ENCODE results near the gene VCL.

Gene VCL

GRCh38 chr10:74153123-74153522, 155.2 kb downstream of the VCL start:
- no peak for DNase-seq (ENCODE audit: extremely low spot score)
- TF ChIP-seq BHLHE40 (IDR thresholded peaks at IDR 0.05; ENCODE audit: borderline replicate concordance) (no peak), SP1 (IDR thresholded peaks at IDR 0.05) (no peak), FOXA1 (IDR thresholded peaks at IDR 0.05) (no peak), SUZ12 (IDR thresholded peaks at IDR 0.05) (no peak), LEF1 (IDR thresholded peaks at IDR 0.05; ENCODE audit: borderline replicate concordance) (no peak), FOXK2 (IDR thresholded peaks at IDR 0.05) (no peak), NFRKB (IDR thresholded peaks at IDR 0.05) (no peak), L3MBTL2 (conservative IDR thresholded peaks at IDR 0.05) (no peak), TARDBP (IDR thresholded peaks at IDR 0.05) (no peak), ARNT (IDR thresholded peaks at IDR 0.05) (no peak), ZNF384 (IDR thresholded peaks at IDR 0.05) (no peak), CTBP1 (IDR thresholded peaks at IDR 0.05; ENCODE audit: borderline replicate concordance) (no peak), ELF4 (IDR thresholded peaks at IDR 0.05) (no peak), HDGF (IDR thresholded peaks at IDR 0.05; ENCODE audit: borderline replicate concordance) (no peak), FOXM1 (IDR thresholded peaks at IDR 0.05; ENCODE audit: borderline replicate concordance) (no peak)
- TF ChIP-seq, protein P1, sequence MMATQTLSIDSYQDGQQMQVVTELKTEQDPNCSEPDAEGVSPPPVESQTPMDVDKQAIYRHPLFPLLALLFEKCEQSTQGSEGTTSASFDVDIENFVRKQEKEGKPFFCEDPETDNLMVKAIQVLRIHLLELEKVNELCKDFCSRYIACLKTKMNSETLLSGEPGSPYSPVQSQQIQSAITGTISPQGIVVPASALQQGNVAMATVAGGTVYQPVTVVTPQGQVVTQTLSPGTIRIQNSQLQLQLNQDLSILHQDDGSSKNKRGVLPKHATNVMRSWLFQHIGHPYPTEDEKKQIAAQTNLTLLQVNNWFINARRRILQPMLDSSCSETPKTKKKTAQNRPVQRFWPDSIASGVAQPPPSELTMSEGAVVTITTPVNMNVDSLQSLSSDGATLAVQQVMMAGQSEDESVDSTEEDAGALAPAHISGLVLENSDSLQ (IDR thresholded peaks at IDR 0.05), result no peak
- CTCF ChIA-PET, result interaction anchor here (1.2 kb wide), 1 partner anchor 10 kb away, joined by 3 read pairs; no protein-coding TSS in a partner anchor
- POLR2A ChIA-PET, result no interaction called here

DNA sequence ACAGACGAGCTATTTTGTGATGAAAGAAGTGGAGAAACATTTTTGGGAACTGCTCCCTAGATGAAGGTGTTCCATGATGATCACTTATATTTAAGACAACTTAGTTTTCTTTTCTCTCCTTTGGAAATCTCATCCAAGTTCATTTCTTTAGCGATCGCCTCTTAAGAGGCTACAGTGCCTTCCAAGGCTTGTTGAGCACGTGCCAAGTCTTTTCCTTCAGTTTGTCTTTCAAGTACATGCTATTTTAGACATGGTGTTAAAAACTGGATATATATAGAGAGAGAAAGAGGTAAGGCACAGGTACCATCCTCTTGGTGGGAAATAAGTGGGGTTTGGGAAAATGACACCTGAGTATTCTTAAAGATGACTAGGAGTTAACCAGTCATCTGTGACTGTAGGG, 155.8 kb downstream of the VCL start:
- ChIA-PET POLR2A (no interaction called here), CTCF (interaction anchor here (1.2 kb wide), 1 partner anchor 9 kb away, joined by 3 read pairs; no protein-coding TSS in a partner anchor)
- DNase-seq (ENCODE audit: extremely low spot score), result no peak
- no peak for TF ChIP-seq ARNT (IDR thresholded peaks at IDR 0.05)
- TF ChIP-seq SUZ12 (IDR thresholded peaks at IDR 0.05), result no peak
- TF ChIP-seq NFRKB (IDR thresholded peaks at IDR 0.05), result no peak
- no peak for TF ChIP-seq TARDBP (IDR thresholded peaks at IDR 0.05)
- no peak for TF ChIP-seq LEF1 (IDR thresholded peaks at IDR 0.05; ENCODE audit: borderline replicate concordance)
- TF ChIP-seq SP1 (IDR thresholded peaks at IDR 0.05), result no peak
- TF ChIP-seq BHLHE40 (IDR thresholded peaks at IDR 0.05; ENCODE audit: borderline replicate concordance), result no peak
- no peak for TF ChIP-seq FOXK2 (IDR thresholded peaks at IDR 0.05)
- TF ChIP-seq L3MBTL2 (conservative IDR thresholded peaks at IDR 0.05), result no peak
- no peak for TF ChIP-seq FOXA1 (IDR thresholded peaks at IDR 0.05)
- no peak for TF ChIP-seq FOXM1 (IDR thresholded peaks at IDR 0.05; ENCODE audit: borderline replicate concordance)
- no peak for TF ChIP-seq ELF4 (IDR thresholded peaks at IDR 0.05)
- TF ChIP-seq CTBP1 (IDR thresholded peaks at IDR 0.05; ENCODE audit: borderline replicate concordance), result no peak
- no peak for TF ChIP-seq ZNF384 (IDR thresholded peaks at IDR 0.05)
- TF ChIP-seq HDGF (IDR thresholded peaks at IDR 0.05; ENCODE audit: borderline replicate concordance), result no peak
- TF ChIP-seq, protein P1 (IDR thresholded peaks at IDR 0.05), result no peak

DNA sequence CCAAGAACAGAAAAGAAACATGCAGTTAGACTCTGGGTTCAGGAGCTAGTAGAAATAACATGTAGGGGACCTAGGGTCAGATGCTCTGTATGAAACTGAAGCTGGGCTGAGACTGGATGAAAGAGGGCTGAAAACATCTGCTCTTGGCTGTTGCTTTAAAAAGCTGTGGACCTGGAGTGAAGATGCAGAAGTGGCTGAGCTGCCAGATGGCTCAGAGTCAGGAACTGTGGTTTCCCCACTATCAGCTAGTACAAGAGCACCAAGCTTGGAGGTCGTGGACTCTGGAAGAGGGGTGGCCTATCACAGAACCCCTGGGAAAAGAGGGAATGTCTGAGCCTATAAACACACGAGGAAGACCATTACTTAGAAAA, 159.0 kb downstream of the VCL start:
- ChIA-PET CTCF (no interaction called here), POLR2A (interaction anchor here (1.8 kb wide), 1 partner anchor 20 kb away, joined by 7 read pairs; no protein-coding TSS in a partner anchor)
- no peak for DNase-seq (ENCODE audit: extremely low spot score)
- TF ChIP-seq NFRKB (IDR thresholded peaks at IDR 0.05) (no peak), ELF4 (IDR thresholded peaks at IDR 0.05) (no peak), SUZ12 (IDR thresholded peaks at IDR 0.05) (no peak), SP1 (IDR thresholded peaks at IDR 0.05) (no peak), CTBP1 (IDR thresholded peaks at IDR 0.05; ENCODE audit: borderline replicate concordance) (no peak), FOXA1 (IDR thresholded peaks at IDR 0.05) (no peak), FOXM1 (IDR thresholded peaks at IDR 0.05; ENCODE audit: borderline replicate concordance) (no peak), TARDBP (IDR thresholded peaks at IDR 0.05) (no peak), ARNT (IDR thresholded peaks at IDR 0.05) (no peak), BHLHE40 (IDR thresholded peaks at IDR 0.05; ENCODE audit: borderline replicate concordance) (no peak)
- TF ChIP-seq, protein P1 (IDR thresholded peaks at IDR 0.05), result no peak

DNA sequence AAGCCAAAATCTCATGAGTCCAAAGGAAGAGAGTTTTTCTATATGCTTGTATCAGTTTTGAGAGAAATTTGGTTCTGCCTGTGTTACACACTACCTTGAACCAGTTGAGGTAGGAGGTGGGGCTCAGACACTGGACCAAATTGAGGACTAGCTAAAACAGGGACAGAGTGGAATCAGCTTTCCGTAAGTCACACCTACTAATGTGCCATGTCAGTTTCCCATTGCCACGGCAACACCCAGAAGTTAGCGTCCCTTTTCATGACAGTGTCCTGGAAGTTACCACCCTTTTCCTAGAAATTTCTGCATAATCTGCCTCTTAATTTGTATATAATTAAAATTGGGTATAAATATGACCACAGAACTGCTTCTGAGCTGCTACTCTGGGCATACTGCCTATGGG, 162.1 kb downstream of the VCL start:
- TF ChIP-seq FOXM1 (IDR thresholded peaks at IDR 0.05; ENCODE audit: borderline replicate concordance) (no peak), TARDBP (IDR thresholded peaks at IDR 0.05) (no peak), HDGF (IDR thresholded peaks at IDR 0.05; ENCODE audit: borderline replicate concordance) (no peak), FOXK2 (IDR thresholded peaks at IDR 0.05) (no peak), ARNT (IDR thresholded peaks at IDR 0.05) (no peak), ZNF384 (IDR thresholded peaks at IDR 0.05) (no peak), L3MBTL2 (conservative IDR thresholded peaks at IDR 0.05) (no peak)
- ChIA-PET POLR2A (no interaction called here), CTCF (no interaction called here)
- no peak for DNase-seq (ENCODE audit: extremely low spot score)

DNA sequence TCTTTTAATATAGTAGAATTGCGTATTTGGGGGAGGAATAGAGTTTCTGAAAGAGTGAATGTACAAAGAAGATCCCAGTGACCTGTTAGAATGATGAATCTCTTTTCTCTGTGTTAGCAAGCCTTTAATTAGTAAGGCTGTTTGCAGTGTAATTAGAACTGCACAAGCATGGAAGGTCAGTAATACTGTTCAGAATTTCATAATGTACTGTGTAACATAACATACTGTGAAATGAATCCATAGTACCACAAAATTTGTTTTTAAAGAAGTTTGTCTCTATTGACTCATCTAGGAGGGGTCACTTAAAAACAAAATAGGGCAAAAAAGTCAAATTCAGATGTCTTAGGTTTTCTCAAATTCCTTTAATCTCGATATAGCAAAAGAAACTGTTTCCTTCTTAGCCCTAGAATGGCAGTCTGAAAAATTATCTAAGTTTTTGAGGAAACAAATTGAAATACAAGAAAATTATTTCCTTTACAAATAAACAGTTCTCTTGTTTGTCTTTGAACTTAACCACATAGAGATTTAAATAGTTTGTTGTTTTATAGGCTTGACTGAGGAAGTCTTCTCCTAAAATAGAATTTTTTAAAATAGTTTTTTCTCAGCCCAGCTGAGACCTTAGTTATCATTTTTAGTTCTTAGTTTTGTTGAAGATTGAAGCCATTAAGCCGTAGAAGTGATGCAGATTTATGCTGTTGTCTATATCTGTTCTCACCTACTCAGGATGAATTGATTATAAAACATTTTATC, 165.6 kb downstream of the VCL start:
- DNase-seq (ENCODE audit: extremely low spot score), result no peak
- TF ChIP-seq, protein P1 (IDR thresholded peaks at IDR 0.05), result no peak
- TF ChIP-seq FOXK2 (IDR thresholded peaks at IDR 0.05) (no peak), FOXA1 (IDR thresholded peaks at IDR 0.05) (no peak)
- CTCF ChIA-PET, result interaction anchor here (0.7 kb wide), 1 partner anchor 10 kb away, joined by 3 read pairs; no protein-coding TSS in a partner anchor
- POLR2A ChIA-PET, result no interaction called here

Measured in HEK293T (cell line).